HEK293 (cell line): ENCODE measurements around the gene DUT.
A peak's percentile ranks its signal among the peaks of the same experiment; 100 is the strongest.

Source experiments
- CTCF ChIA-PET: fragments of 350-600 bp; formaldehyde crosslinking; extraction: SDS; loops from one replicate; lab custom pipeline; 2021; ENCODE audit warnings: antibody characterized with exemption; lab: Yijun Ruan, JAX
- POLR2A ChIA-PET: fragments of 300-600 bp; formaldehyde crosslinking; extraction: SDS; loops from one replicate; lab custom pipeline; 2020; ENCODE audit warnings: antibody characterized with exemption, inconsistent platforms; lab: Yijun Ruan, JAX
- H3K27ac ChIP-seq: fragments of 200-500 bp; sonication (Bioruptor generic); 2 replicates; pipeline ENCODE4 v1.5.1; 2014; ENCODE audit warnings: low read depth, low read length, control low read depth, inconsistent platforms; ENCODE audit errors: extremely low read depth
- H3K36me3 ChIP-seq, 2 experiments: fragments of 200-500 bp in 1 of 2; sonication (Bioruptor generic) in 1 of 2; 1 replicate in 1 of 2; 2 replicates in 1 of 2; pipeline ENCODE4 v1.5.1; 2014 to 2017; ENCODE audit warnings: inconsistent platforms in 2 of 2, low read length in 2 of 2; ENCODE audit not compliant: control insufficient read depth in 2 of 2, insufficient read depth in 1 of 2
- H3K4me1 ChIP-seq: fragments of 200-500 bp; sonication (Bioruptor generic); 2 replicates; pipeline ENCODE4 v1.5.1; 2014; ENCODE audit warnings: mild to moderate bottlenecking, low read length, inconsistent platforms; ENCODE audit not compliant: control insufficient read depth, insufficient read depth
- H3K4me3 ChIP-seq: 2 replicates; pipeline ENCODE4 v1.5.1; 2011; ENCODE audit warnings: low read depth, mild to moderate bottlenecking, control low read depth, low read length, moderate library complexity
- H3K9me3 ChIP-seq: fragments of 200-500 bp; sonication (Bioruptor generic); 2 replicates; pipeline ENCODE4 v1.5.1; 2014; ENCODE audit warnings: low read depth, low read length, inconsistent platforms; ENCODE audit not compliant: control insufficient read depth, insufficient read depth
- BCL11B ChIP-seq: fragments of 450-650 bp; formaldehyde crosslinking; IDR thresholded peaks from 2 replicates; pipeline ENCODE4 v1.5.1; 2016; ENCODE audit warnings: low read depth, missing biosample characterization, missing genetic modification characterization
- FEZF1 ChIP-seq: fragments of 450-650 bp; formaldehyde crosslinking; IDR thresholded peaks from 2 replicates; pipeline ENCODE4 v1.5.1; 2016; ENCODE audit warnings: missing biosample characterization, missing genetic modification characterization
- GLIS1 ChIP-seq: fragments of 450-650 bp; formaldehyde crosslinking; IDR thresholded peaks from 2 replicates; pipeline ENCODE4 v1.5.1; 2016; ENCODE audit warnings: missing biosample characterization, missing genetic modification characterization
- GLIS2 ChIP-seq: fragments of 450-650 bp; formaldehyde crosslinking; IDR thresholded peaks from 2 replicates; pipeline ENCODE4 v1.5.1; 2016; ENCODE audit warnings: missing biosample characterization, missing genetic modification characterization
- KLF16 ChIP-seq: fragments of 450-650 bp; formaldehyde crosslinking; IDR thresholded peaks from 2 replicates; pipeline ENCODE4 v1.5.1; 2017; ENCODE audit warnings: missing biosample characterization, missing genetic modification characterization
- KLF8 ChIP-seq: fragments of 450-650 bp; formaldehyde crosslinking; IDR thresholded peaks from 2 replicates; pipeline ENCODE4 v1.5.1; 2016; ENCODE audit warnings: missing biosample characterization, missing genetic modification characterization
- PRDM1 ChIP-seq: fragments of 450-650 bp; formaldehyde crosslinking; IDR thresholded peaks from 2 replicates; pipeline ENCODE4; 2016; ENCODE audit warnings: missing biosample characterization, missing genetic modification characterization
- YY2 ChIP-seq: fragments of 450-650 bp; formaldehyde crosslinking; IDR thresholded peaks from 2 replicates; pipeline ENCODE4 v1.5.1; 2016; ENCODE audit warnings: missing biosample characterization, missing genetic modification characterization
- ZBTB7A ChIP-seq: fragments of 450-650 bp; formaldehyde crosslinking; IDR thresholded peaks from 2 replicates; pipeline ENCODE4 v1.5.1; 2016; ENCODE audit warnings: low read depth, missing biosample characterization, missing genetic modification characterization
- ZFHX2 ChIP-seq: fragments of 450-650 bp; formaldehyde crosslinking; conservative IDR thresholded peaks from 2 replicates; pipeline ENCODE4 v1.5.1; 2016; ENCODE audit warnings: missing biosample characterization, missing genetic modification characterization
- ZFP3 ChIP-seq: fragments of 450-650 bp; formaldehyde crosslinking; IDR thresholded peaks from 2 replicates; pipeline ENCODE4 v1.5.1; 2016; ENCODE audit warnings: low read depth, missing biosample characterization, missing genetic modification characterization
- ZNF335 ChIP-seq: fragments of 450-650 bp; formaldehyde crosslinking; conservative IDR thresholded peaks from 2 replicates; pipeline ENCODE4 v1.5.1; 2016; ENCODE audit warnings: missing biosample characterization, missing genetic modification characterization
- ZNF416 ChIP-seq: fragments of 450-650 bp; formaldehyde crosslinking; IDR thresholded peaks from 2 replicates; pipeline ENCODE4 v1.5.1; 2016; ENCODE audit warnings: missing biosample characterization, missing genetic modification characterization
- ZNF521 ChIP-seq: fragments of 450-650 bp; formaldehyde crosslinking; IDR thresholded peaks from 2 replicates; pipeline ENCODE4 v1.5.1; 2017; ENCODE audit warnings: missing biosample characterization, mild to moderate bottlenecking, missing genetic modification characterization
- ZNF707 ChIP-seq: fragments of 450-650 bp; formaldehyde crosslinking; IDR thresholded peaks from 2 replicates; pipeline ENCODE4 v1.5.1; 2016; ENCODE audit warnings: missing biosample characterization, missing genetic modification characterization
- ZNF837 ChIP-seq: fragments of 450-650 bp; formaldehyde crosslinking; IDR thresholded peaks from 2 replicates; pipeline ENCODE4 v1.5.1; 2016; ENCODE audit warnings: missing biosample characterization, missing genetic modification characterization
- ZNF843 ChIP-seq: fragments of 450-650 bp; formaldehyde crosslinking; IDR thresholded peaks from 2 replicates; pipeline ENCODE4 v1.5.1; 2016; ENCODE audit warnings: missing biosample characterization, missing genetic modification characterization
- ZSCAN23 ChIP-seq: fragments of 450-650 bp; formaldehyde crosslinking; IDR thresholded peaks from 2 replicates; pipeline ENCODE4 v1.5.1; 2016; ENCODE audit warnings: missing biosample characterization, missing genetic modification characterization
- TF ChIP-seq, protein P1 (sequence below): fragments of 450-650 bp; formaldehyde crosslinking; IDR thresholded peaks from 2 replicates; pipeline ENCODE4 v1.5.1; 2016; ENCODE audit warnings: missing biosample characterization, missing genetic modification characterization, borderline replicate concordance
- TF ChIP-seq, protein P2 (sequence below): fragments of 450-650 bp; formaldehyde crosslinking; IDR thresholded peaks from 2 replicates; pipeline ENCODE4 v1.5.1; 2017; ENCODE audit warnings: missing biosample characterization, mild to moderate bottlenecking, missing genetic modification characterization, moderate library complexity
- TF ChIP-seq, protein P3 (sequence below): fragments of 450-650 bp; formaldehyde crosslinking; IDR thresholded peaks from 2 replicates; pipeline ENCODE4 v1.5.1; 2017; ENCODE audit warnings: missing biosample characterization, missing genetic modification characterization
- TF ChIP-seq, protein P4 (sequence below): fragments of 450-650 bp; formaldehyde crosslinking; IDR thresholded peaks from 2 replicates; pipeline ENCODE4 v1.5.1; 2016; ENCODE audit warnings: missing biosample characterization, missing genetic modification characterization, borderline replicate concordance
- TF ChIP-seq, protein P5 (sequence below): fragments of 450-650 bp; formaldehyde crosslinking; IDR thresholded peaks from 2 replicates; pipeline ENCODE4 v1.5.1; 2016; ENCODE audit warnings: missing biosample characterization, missing genetic modification characterization

DUT gene

DNA sequence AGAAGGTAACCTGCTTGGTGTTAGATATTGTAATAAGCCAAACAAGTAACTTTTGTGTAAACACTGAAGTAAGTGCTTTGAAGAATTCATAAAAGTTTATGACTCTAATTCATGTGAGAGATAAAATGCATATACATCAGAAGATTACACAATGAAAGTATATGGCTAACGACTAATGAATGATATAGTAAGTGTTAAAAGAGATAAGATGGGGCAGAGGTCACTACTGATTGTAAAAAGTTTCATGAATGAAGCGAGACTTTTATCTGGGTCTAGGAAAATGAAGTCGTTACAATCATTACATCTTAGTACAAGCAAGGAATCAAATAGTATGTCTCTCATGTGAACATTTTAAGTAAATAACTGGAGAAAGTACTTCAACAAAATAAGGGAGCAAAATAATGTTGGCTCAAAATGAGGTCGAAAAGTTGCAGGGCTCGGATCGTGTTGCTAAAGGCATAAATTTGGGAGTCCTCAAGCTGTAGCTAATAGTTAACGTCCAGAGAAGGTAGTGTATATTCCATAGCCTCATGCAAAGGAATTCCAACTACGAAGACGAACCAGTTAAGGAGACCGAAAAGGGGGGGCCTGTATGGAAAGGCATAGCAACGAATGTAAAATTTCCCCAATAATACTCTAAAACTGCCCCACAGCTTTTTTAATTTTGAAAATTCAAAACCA is 984 bp upstream of the DUT start (continued):
- TF ChIP-seq BCL11B (tag by site-specific recombination) (0 out of 2 replicates have a peak, but pooled peaks have one; percentile 24), FEZF1 (tag by site-specific recombination) (peak; percentile 76), ZNF843 (tag by site-specific recombination) (peak; percentile 71), KLF8 (no peak), ZNF416 (no peak)
- TF ChIP-seq, protein P1, sequence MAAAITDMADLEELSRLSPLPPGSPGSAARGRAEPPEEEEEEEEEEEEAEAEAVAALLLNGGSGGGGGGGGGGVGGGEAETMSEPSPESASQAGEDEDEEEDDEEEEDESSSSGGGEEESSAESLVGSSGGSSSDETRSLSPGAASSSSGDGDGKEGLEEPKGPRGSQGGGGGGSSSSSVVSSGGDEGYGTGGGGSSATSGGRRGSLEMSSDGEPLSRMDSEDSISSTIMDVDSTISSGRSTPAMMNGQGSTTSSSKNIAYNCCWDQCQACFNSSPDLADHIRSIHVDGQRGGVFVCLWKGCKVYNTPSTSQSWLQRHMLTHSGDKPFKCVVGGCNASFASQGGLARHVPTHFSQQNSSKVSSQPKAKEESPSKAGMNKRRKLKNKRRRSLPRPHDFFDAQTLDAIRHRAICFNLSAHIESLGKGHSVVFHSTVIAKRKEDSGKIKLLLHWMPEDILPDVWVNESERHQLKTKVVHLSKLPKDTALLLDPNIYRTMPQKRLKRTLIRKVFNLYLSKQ (tag by site-specific recombination) = no peak
- TF ChIP-seq, protein P2, sequence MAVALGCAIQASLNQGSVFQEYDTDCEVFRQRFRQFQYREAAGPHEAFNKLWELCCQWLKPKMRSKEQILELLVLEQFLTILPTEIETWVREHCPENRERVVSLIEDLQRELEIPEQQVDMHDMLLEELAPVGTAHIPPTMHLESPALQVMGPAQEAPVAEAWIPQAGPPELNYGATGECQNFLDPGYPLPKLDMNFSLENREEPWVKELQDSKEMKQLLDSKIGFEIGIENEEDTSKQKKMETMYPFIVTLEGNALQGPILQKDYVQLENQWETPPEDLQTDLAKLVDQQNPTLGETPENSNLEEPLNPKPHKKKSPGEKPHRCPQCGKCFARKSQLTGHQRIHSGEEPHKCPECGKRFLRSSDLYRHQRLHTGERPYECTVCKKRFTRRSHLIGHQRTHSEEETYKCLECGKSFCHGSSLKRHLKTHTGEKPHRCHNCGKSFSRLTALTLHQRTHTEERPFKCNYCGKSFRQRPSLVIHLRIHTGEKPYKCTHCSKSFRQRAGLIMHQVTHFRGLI (tag by site-specific recombination) = no peak

DNA sequence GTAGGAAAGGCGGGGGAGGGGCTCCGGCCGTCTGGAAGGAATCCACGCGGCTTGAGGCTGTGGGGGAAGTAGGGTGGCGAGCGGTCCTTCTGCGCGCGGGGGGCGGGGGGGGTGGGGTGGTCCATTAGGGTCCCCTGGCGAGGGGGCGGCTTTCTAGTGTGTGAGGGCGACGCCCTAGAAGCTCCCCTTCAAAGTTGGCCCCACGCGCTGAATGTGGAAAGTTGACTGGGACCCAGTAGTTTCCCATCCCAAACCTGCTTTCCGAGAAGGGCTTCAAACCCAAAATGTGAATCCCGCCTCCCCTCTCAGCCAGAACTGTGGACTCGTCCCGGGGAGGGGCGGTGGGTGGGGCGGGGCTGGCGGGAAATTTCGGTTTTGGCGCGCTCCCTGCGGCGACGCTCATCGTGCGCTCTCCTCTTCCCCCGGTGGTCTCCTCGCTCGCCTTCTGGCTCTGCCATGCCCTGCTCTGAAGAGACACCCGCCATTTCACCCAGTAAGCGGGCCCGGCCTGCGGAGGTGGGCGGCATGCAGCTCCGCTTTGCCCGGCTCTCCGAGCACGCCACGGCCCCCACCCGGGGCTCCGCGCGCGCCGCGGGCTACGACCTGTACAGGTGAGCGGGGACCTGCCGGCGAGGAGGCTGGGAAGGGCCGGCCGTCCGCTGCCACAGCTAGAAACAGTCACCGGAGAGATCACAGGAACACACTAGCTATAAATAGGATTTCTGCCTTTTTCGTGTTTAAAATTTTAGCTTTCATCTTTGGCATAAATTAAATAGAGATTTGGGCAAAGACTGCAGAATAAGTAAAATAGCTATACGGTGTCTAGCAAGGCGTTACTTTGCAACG is 790 bp downstream of the DUT start:
- POLR2A ChIA-PET = interaction anchor here (0.6 to 1.0 kb wide), 6 partner anchors 212 to 1813 kb away, joined by 3 to 10 read pairs (median 4); partner anchors contain the start of gene CEP152
- H3K27ac ChIP-seq = peak overlapping the region; percentile 98
- CTCF ChIA-PET = interaction anchor here (0.6 to 1.3 kb wide), 2 partner anchors 20 to 396 kb away, joined by 3 read pairs; no protein-coding TSS in a partner anchor
- peaks cover 14 to 23% of the 10 kb centered on the region in 2 experiments; a peak in 2 of 3 replicates for H3K36me3 ChIP-seq
- H3K9me3 ChIP-seq = no peaks in the 10 kb centered on the region
- peaks cover 3% of the 10 kb centered on the region for H3K4me1 ChIP-seq
- H3K4me3 ChIP-seq = peak overlapping the region; percentile 90
- no peak for TF ChIP-seq ZFP3 (tag by site-specific recombination)
- TF ChIP-seq, protein P3, sequence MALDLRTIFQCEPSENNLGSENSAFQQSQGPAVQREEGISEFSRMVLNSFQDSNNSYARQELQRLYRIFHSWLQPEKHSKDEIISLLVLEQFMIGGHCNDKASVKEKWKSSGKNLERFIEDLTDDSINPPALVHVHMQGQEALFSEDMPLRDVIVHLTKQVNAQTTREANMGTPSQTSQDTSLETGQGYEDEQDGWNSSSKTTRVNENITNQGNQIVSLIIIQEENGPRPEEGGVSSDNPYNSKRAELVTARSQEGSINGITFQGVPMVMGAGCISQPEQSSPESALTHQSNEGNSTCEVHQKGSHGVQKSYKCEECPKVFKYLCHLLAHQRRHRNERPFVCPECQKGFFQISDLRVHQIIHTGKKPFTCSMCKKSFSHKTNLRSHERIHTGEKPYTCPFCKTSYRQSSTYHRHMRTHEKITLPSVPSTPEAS (tag by site-specific recombination) = no peak
- no peak for TF ChIP-seq ZNF707 (tag by site-specific recombination)
- no peak for TF ChIP-seq ZNF837 (tag by site-specific recombination)
- peak; percentile 35 for TF ChIP-seq ZNF335 (tag by site-specific recombination)
- peak; percentile 74 for TF ChIP-seq GLIS2 (tag by site-specific recombination)
- 0 out of 2 replicates have a peak, but pooled peaks have one; percentile 39 for TF ChIP-seq ZBTB7A
- TF ChIP-seq GLIS1 = peak; percentile 34; the same call in 1 of the 2 replicates
- 0 out of 2 replicates have a peak, but pooled peaks have one; percentile 22 for TF ChIP-seq ZFHX2
- no peak for TF ChIP-seq ZSCAN23 (tag by site-specific recombination)
- TF ChIP-seq, protein P2 (tag by site-specific recombination) = no peak
- no peak for TF ChIP-seq PRDM1 (tag by site-specific recombination)
- TF ChIP-seq, protein P4, sequence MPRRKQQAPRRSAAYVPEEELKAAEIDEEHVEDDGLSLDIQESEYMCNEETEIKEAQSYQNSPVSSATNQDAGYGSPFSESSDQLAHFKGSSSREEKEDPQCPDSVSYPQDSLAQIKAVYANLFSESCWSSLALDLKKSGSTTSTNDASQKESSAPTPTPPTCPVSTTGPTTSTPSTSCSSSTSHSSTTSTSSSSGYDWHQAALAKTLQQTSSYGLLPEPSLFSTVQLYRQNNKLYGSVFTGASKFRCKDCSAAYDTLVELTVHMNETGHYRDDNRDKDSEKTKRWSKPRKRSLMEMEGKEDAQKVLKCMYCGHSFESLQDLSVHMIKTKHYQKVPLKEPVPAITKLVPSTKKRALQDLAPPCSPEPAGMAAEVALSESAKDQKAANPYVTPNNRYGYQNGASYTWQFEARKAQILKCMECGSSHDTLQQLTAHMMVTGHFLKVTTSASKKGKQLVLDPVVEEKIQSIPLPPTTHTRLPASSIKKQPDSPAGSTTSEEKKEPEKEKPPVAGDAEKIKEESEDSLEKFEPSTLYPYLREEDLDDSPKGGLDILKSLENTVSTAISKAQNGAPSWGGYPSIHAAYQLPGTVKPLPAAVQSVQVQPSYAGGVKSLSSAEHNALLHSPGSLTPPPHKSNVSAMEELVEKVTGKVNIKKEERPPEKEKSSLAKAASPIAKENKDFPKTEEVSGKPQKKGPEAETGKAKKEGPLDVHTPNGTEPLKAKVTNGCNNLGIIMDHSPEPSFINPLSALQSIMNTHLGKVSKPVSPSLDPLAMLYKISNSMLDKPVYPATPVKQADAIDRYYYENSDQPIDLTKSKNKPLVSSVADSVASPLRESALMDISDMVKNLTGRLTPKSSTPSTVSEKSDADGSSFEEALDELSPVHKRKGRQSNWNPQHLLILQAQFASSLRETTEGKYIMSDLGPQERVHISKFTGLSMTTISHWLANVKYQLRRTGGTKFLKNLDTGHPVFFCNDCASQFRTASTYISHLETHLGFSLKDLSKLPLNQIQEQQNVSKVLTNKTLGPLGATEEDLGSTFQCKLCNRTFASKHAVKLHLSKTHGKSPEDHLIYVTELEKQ = 0 out of 2 replicates have a peak, but pooled peaks have one; percentile 14
- TF ChIP-seq YY2 (tag by site-specific recombination) = peak; percentile 33; the same call in 1 of the 2 replicates
- TF ChIP-seq KLF16 = peak; percentile 68
- no peak for TF ChIP-seq ZNF521 (tag by site-specific recombination)
- TF ChIP-seq, protein P5, sequence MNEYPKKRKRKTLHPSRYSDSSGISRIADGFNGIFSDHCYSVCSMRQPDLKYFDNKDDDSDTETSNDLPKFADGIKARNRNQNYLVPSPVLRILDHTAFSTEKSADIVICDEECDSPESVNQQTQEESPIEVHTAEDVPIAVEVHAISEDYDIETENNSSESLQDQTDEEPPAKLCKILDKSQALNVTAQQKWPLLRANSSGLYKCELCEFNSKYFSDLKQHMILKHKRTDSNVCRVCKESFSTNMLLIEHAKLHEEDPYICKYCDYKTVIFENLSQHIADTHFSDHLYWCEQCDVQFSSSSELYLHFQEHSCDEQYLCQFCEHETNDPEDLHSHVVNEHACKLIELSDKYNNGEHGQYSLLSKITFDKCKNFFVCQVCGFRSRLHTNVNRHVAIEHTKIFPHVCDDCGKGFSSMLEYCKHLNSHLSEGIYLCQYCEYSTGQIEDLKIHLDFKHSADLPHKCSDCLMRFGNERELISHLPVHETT (tag by site-specific recombination) = 0 out of 2 replicates have a peak, but pooled peaks have one; percentile 17
